ENCODE data around the gene MYO7B.

Gene MYO7B

GRCh38 chr2:127546797-127547196, 11.3 kb downstream of the MYO7B start:
- Histone ChIP-seq H3K27me3 (replicated peaks in 2 of 5; ENCODE audit: control insufficient read depth in 4 of 5, insufficient read depth in 5 of 5, low read length in 4 of 5) (peaks cover 0 to 1% (median 0%) of the 10 kb centered on the region in 5 experiments), H3K4me1 (ENCODE audit: control extremely low read depth in 1 of 4, control insufficient read depth in 4 of 4, insufficient read depth in 4 of 4, low read length in 3 of 4) (no peaks in the 10 kb centered on the region), H3K4me3 (ENCODE audit: control insufficient read depth in 1 of 7, extremely low read depth in 1 of 7, insufficient read depth in 4 of 7, low read depth in 2 of 7, low read length in 6 of 7) (no peak overlapping the region), H3K27ac (ENCODE audit: insufficient read depth in 1 of 2, low read depth in 1 of 2, low read length in 2 of 2, poor library complexity in 1 of 2, severe bottlenecking in 2 of 2) (no peak overlapping the region), H3K36me3 (ENCODE audit: control insufficient read depth in 4 of 4, insufficient read depth in 4 of 4, low read length in 3 of 4) (no peaks in the 10 kb centered on the region), H3K9me3 (ENCODE audit: control extremely low read depth in 1 of 5, control insufficient read depth in 4 of 5, insufficient read depth in 2 of 5, low read depth in 1 of 5, low read length in 4 of 5) (no peaks in the 10 kb centered on the region)
- ChIA-PET CTCF (interaction anchor here (1.3 kb wide), 1 partner anchor 10 kb away, joined by 3 read pairs; no protein-coding TSS in a partner anchor), POLR2A (no interaction called here)
- WGBS (ENCODE audit: insufficient coverage), result 91% methylated on average over 3 of the region's 3 CpGs
- DNase-seq, result no peak

GRCh38 chr2:127551221-127551930, 15.9 kb downstream of the MYO7B start:
- WGBS (ENCODE audit: insufficient coverage), result 81% methylated on average over 3 of the region's 7 CpGs
- Histone ChIP-seq H3K27ac (ENCODE audit: insufficient read depth in 1 of 2, low read depth in 1 of 2, low read length in 2 of 2, poor library complexity in 1 of 2, severe bottlenecking in 2 of 2) (no peak overlapping the region), H3K4me3 (ENCODE audit: control insufficient read depth in 1 of 7, extremely low read depth in 1 of 7, insufficient read depth in 4 of 7, low read depth in 2 of 7, low read length in 6 of 7) (no peak overlapping the region), H3K36me3 (ENCODE audit: control insufficient read depth in 4 of 4, insufficient read depth in 4 of 4, low read length in 3 of 4) (no peaks in the 10 kb centered on the region), H3K4me1 (ENCODE audit: control extremely low read depth in 1 of 4, control insufficient read depth in 4 of 4, insufficient read depth in 4 of 4, low read length in 3 of 4) (no peaks in the 10 kb centered on the region), H3K27me3 (replicated peaks in 2 of 5; ENCODE audit: control insufficient read depth in 4 of 5, insufficient read depth in 5 of 5, low read length in 4 of 5) (peaks cover 0 to 1% (median 0%) of the 10 kb centered on the region in 5 experiments), H3K9me3 (ENCODE audit: control extremely low read depth in 1 of 5, control insufficient read depth in 4 of 5, insufficient read depth in 2 of 5, low read depth in 1 of 5, low read length in 4 of 5) (peaks cover 0 to 4% (median 0%) of the 10 kb centered on the region in 5 experiments)
- no peak for DNase-seq
- POLR2A ChIA-PET, result no interaction called here
- CTCF ChIA-PET, result no interaction called here

- H3K36me3 ChIP-seq (ENCODE audit: control insufficient read depth in 4 of 4, insufficient read depth in 4 of 4, low read length in 3 of 4), result no peaks in the 10 kb centered on the region
- no peaks in the 10 kb centered on the region for H3K4me1 ChIP-seq (ENCODE audit: control extremely low read depth in 1 of 4, control insufficient read depth in 4 of 4, insufficient read depth in 4 of 4, low read length in 3 of 4)
- H3K4me3 ChIP-seq (ENCODE audit: control insufficient read depth in 1 of 7, extremely low read depth in 1 of 7, insufficient read depth in 4 of 7, low read depth in 2 of 7, low read length in 6 of 7), result no peak overlapping the region
- no peak overlapping the region for H3K27ac ChIP-seq (ENCODE audit: insufficient read depth in 1 of 2, low read depth in 1 of 2, low read length in 2 of 2, poor library complexity in 1 of 2, severe bottlenecking in 2 of 2)
- H3K9me3 ChIP-seq (ENCODE audit: control extremely low read depth in 1 of 5, control insufficient read depth in 4 of 5, insufficient read depth in 2 of 5, low read depth in 1 of 5, low read length in 4 of 5), result peaks cover 0 to 4% (median 0%) of the 10 kb centered on the region in 5 experiments
- ChIA-PET POLR2A (no interaction called here), CTCF (no interaction called here)
- no peak for DNase-seq
- 92% methylated on average over 5 of the region's 6 CpGs for WGBS (ENCODE audit: insufficient coverage)
- H3K27me3 ChIP-seq (replicated peaks in 2 of 5; ENCODE audit: control insufficient read depth in 4 of 5, insufficient read depth in 5 of 5, low read length in 4 of 5), result no peaks in the 10 kb centered on the region
Measured at GRCh38 chr2:127552336-127552735, 16.9 kb downstream of the MYO7B start.

- no peak overlapping the region for H3K27ac ChIP-seq (ENCODE audit: insufficient read depth in 1 of 2, low read depth in 1 of 2, low read length in 2 of 2, poor library complexity in 1 of 2, severe bottlenecking in 2 of 2)
- ChIA-PET CTCF (interaction anchor here (0.9 kb wide), 1 partner anchor 13 kb away, joined by 4 read pairs; no protein-coding TSS in a partner anchor), POLR2A (no interaction called here)
- no peaks in the 10 kb centered on the region for H3K27me3 ChIP-seq (replicated peaks in 2 of 5; ENCODE audit: control insufficient read depth in 4 of 5, insufficient read depth in 5 of 5, low read length in 4 of 5)
- 100% methylated on average over 1 of the region's 2 CpGs for WGBS (ENCODE audit: insufficient coverage)
- no peaks in the 10 kb centered on the region for H3K36me3 ChIP-seq (ENCODE audit: control insufficient read depth in 4 of 4, insufficient read depth in 4 of 4, low read length in 3 of 4)
- H3K9me3 ChIP-seq (ENCODE audit: control extremely low read depth in 1 of 5, control insufficient read depth in 4 of 5, insufficient read depth in 2 of 5, low read depth in 1 of 5, low read length in 4 of 5), result peaks cover 0 to 4% (median 0%) of the 10 kb centered on the region in 5 experiments
- H3K4me1 ChIP-seq (ENCODE audit: control extremely low read depth in 1 of 4, control insufficient read depth in 4 of 4, insufficient read depth in 4 of 4, low read length in 3 of 4), result no peaks in the 10 kb centered on the region
- no peak overlapping the region for H3K4me3 ChIP-seq (ENCODE audit: control insufficient read depth in 1 of 7, extremely low read depth in 1 of 7, insufficient read depth in 4 of 7, low read depth in 2 of 7, low read length in 6 of 7)
- no peak for DNase-seq
Measured at GRCh38 chr2:127552846-127553245, 17.4 kb downstream of the MYO7B start.

GRCh38 chr2:127558911-127559310, 23.4 kb downstream of the MYO7B start:
- no peaks in the 10 kb centered on the region for H3K36me3 ChIP-seq (ENCODE audit: control insufficient read depth in 4 of 4, insufficient read depth in 4 of 4, low read length in 3 of 4)
- CTCF ChIA-PET, result no interaction called here
- no peaks in the 10 kb centered on the region for H3K4me1 ChIP-seq (ENCODE audit: control extremely low read depth in 1 of 4, control insufficient read depth in 4 of 4, insufficient read depth in 4 of 4, low read length in 3 of 4)
- WGBS (ENCODE audit: insufficient coverage), result 92% methylated on average over 8 of the region's 8 CpGs
- H3K27ac ChIP-seq (ENCODE audit: insufficient read depth in 1 of 2, low read depth in 1 of 2, low read length in 2 of 2, poor library complexity in 1 of 2, severe bottlenecking in 2 of 2), result no peak overlapping the region
- DNase-seq, result no peak
- POLR2A ChIA-PET, result no interaction called here
- H3K4me3 ChIP-seq (ENCODE audit: control insufficient read depth in 1 of 7, extremely low read depth in 1 of 7, insufficient read depth in 4 of 7, low read depth in 2 of 7, low read length in 6 of 7), result no peak overlapping the region
- peaks cover 0 to 2% (median 0%) of the 10 kb centered on the region in 5 experiments for H3K27me3 ChIP-seq (replicated peaks in 2 of 5; ENCODE audit: control insufficient read depth in 4 of 5, insufficient read depth in 5 of 5, low read length in 4 of 5)
- peaks cover 0 to 2% (median 0%) of the 10 kb centered on the region in 5 experiments for H3K9me3 ChIP-seq (ENCODE audit: control extremely low read depth in 1 of 5, control insufficient read depth in 4 of 5, insufficient read depth in 2 of 5, low read depth in 1 of 5, low read length in 4 of 5)

GRCh38 chr2:127559454-127559853, 24.0 kb downstream of the MYO7B start:
- CTCF ChIA-PET, result no interaction called here
- WGBS (ENCODE audit: insufficient coverage), result 100% methylated on average over 4 of the region's 5 CpGs
- H3K27ac ChIP-seq (ENCODE audit: insufficient read depth in 1 of 2, low read depth in 1 of 2, low read length in 2 of 2, poor library complexity in 1 of 2, severe bottlenecking in 2 of 2), result no peak overlapping the region
- no peak for DNase-seq
- H3K36me3 ChIP-seq (ENCODE audit: control insufficient read depth in 4 of 4, insufficient read depth in 4 of 4, low read length in 3 of 4), result no peaks in the 10 kb centered on the region
- peaks cover 0 to 2% (median 0%) of the 10 kb centered on the region in 5 experiments for H3K9me3 ChIP-seq (ENCODE audit: control extremely low read depth in 1 of 5, control insufficient read depth in 4 of 5, insufficient read depth in 2 of 5, low read depth in 1 of 5, low read length in 4 of 5)
- no peak overlapping the region for H3K4me3 ChIP-seq (ENCODE audit: control insufficient read depth in 1 of 7, extremely low read depth in 1 of 7, insufficient read depth in 4 of 7, low read depth in 2 of 7, low read length in 6 of 7)
- H3K4me1 ChIP-seq (ENCODE audit: control extremely low read depth in 1 of 4, control insufficient read depth in 4 of 4, insufficient read depth in 4 of 4, low read length in 3 of 4), result no peaks in the 10 kb centered on the region
- POLR2A ChIA-PET, result no interaction called here
- H3K27me3 ChIP-seq (replicated peaks in 2 of 5; ENCODE audit: control insufficient read depth in 4 of 5, insufficient read depth in 5 of 5, low read length in 4 of 5), result peaks cover 0 to 2% (median 0%) of the 10 kb centered on the region in 5 experiments

- Histone ChIP-seq H3K27ac (ENCODE audit: insufficient read depth in 1 of 2, low read depth in 1 of 2, low read length in 2 of 2, poor library complexity in 1 of 2, severe bottlenecking in 2 of 2) (no peak overlapping the region), H3K27me3 (replicated peaks in 2 of 5; ENCODE audit: control insufficient read depth in 4 of 5, insufficient read depth in 5 of 5, low read length in 4 of 5) (peaks cover 0 to 2% (median 0%) of the 10 kb centered on the region in 5 experiments), H3K4me3 (ENCODE audit: control insufficient read depth in 1 of 7, extremely low read depth in 1 of 7, insufficient read depth in 4 of 7, low read depth in 2 of 7, low read length in 6 of 7) (no peak overlapping the region), H3K9me3 (ENCODE audit: control extremely low read depth in 1 of 5, control insufficient read depth in 4 of 5, insufficient read depth in 2 of 5, low read depth in 1 of 5, low read length in 4 of 5) (peaks cover 0 to 2% (median 0%) of the 10 kb centered on the region in 5 experiments), H3K36me3 (ENCODE audit: control insufficient read depth in 4 of 4, insufficient read depth in 4 of 4, low read length in 3 of 4) (no peaks in the 10 kb centered on the region), H3K4me1 (ENCODE audit: control extremely low read depth in 1 of 4, control insufficient read depth in 4 of 4, insufficient read depth in 4 of 4, low read length in 3 of 4) (no peaks in the 10 kb centered on the region)
- CTCF ChIA-PET, result no interaction called here
- 96% methylated on average over 13 of the region's 13 CpGs for WGBS (ENCODE audit: insufficient coverage)
- POLR2A ChIA-PET, result no interaction called here
- no peak for DNase-seq
Measured at GRCh38 chr2:127560201-127560930, 24.9 kb downstream of the MYO7B start.

Data from common myeloid progenitor, CD34-positive (primary cell).